GM19025 (cell line): ENCODE data around the gene SERINC1.

Experiments used
- ATAC-seq: cut with Tn5 transposase; IDR thresholded peaks from one replicate; pipeline ENCODE4 v1.9.1; 2021; ENCODE audit warnings: mild to moderate bottlenecking, low read depth, moderate library complexity; ENCODE audit not compliant: unreplicated experiment

The SERINC1 gene

DNA sequence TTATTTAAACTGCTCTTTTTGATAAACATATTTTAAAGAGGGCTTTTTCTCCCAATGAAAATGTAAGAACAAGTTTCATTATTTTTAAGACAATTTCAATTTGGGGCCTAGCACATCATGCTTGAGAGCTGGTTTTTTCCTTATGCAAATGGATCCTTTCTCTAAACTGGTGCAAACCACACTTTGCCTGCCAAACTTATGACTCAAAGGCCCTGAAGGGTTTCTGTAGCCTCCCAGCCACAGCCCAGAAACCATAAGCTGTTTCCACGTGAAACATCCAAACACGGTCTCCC is 72.6 kb downstream of the SERINC1 start:
- no peak for ATAC-seq

DNA sequence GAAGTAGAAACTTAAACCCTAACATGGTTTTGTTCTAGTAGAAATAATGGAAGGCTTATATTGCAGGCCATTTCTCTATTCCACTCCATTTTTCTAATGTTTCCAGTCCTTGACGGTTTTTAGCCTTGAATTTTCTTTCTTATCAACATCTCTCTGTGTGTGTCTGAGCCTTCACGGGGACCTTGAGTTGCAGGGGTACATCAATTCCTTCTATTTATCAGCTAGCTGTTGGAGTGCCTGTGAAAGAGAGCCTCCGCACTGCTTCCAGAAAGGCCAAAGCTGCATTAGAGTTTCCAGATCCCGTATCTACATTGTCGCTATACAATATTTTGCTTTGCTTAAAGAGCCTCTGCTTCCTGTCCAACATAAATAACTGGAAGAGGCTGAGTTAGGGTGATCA is 77.6 kb downstream of the SERINC1 start:
- ATAC-seq, result no peak

DNA sequence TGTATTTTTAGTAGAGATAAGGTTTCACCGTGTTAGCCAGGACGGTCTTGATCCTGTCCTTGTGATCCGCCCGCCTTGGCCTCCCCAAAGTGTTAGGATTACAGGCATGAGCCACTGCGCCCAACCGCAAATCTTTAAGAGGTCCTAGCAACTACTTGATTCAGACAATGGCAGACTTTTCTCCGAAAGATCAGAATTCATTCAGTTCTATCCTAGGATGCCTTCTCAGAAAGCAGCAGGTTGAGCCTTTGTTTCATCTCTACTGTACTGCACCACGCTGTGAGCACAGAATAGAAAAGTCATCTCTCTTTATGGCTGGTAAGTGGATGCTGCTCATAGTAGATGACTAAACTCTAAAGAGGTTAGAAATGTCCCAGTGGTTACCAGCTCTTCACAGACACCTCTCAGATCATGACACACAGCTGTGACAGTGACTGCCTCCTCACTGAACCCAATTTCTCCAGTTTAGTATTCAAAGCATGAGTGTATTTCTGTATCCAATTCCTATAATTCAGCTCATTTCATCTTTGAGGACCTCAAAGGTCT is 78.2 kb downstream of the SERINC1 start:
- no peak for ATAC-seq
